ENCODE data around the gene CCDC137. TPM values are rescaled to one million over a fixed set of nuclear protein-coding genes. Genes with fewer than 3 reads are reported as not detected.

CCDC137 gene
- total RNA-seq, 4 donors from 2014 or later = 6.7 to 17.1 (median 11.2) TPM

DNA sequence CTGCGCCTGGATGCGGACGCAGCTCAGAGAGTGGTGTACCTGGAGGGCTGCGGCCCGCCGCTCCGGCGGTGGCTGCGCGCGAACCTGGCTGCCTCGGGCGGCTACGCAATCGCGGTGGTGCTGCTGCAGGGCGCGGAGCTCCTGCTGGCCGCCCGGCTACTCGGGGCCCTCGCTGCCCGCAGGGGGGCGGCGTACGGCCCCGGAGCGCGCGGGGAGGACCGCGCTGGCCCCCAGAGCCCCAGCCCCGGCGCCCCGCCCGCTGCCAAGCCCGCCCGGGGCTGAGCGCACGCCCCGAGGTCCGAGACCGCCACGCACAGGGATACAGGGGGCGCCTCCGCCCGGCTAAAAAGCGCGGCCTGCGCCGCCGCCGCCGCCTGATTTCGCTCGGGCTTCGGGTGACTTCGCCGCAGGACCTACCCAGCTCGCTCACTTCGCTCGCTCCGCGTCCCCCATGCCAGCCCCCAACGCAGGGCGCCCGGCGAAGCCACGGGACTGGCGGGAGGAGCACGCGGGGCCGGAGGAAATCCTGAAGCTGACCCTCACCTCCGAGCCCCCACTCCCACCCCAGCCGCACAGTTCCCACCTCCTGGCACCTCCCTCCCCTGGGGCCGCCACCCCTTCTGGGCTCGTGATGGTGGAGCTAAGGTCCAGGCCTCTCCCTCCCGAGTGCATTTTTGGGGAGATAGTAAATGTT is 18.4 kb upstream of the CCDC137 start:
- in situ Hi-C loops (cut with MboI; ENCODE audit: low sequenced_read_pairs in 4 of 4) = no loop called here
- intact Hi-C loops (cut with DNase I; ENCODE audit: low total_unique reads) = no loop called here
- H3K27me3 ChIP-seq = peaks cover 31 to 35% (median 32%) of the 10 kb centered on the region in 3 donors

DNA sequence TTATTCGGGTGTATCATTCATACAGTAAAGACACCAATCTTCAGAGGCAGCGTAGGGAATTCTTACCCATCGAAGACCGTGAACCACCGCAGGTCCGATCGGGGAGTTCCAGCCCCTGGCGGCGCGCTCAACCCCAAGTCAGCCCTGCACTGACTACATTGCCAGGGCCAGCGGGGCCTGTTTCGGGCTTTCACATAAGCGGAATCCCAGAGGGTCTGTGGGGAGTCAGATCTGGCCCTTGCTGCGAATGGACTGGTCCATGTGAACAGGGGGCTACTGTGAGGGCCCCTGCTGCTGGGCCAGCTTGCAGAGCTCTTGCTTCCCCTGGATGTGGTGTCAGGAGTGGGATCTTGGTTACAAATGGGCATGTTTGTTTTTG is 17.8 kb upstream of the CCDC137 start:
- DNase-seq = no peak
- no peaks in the 10 kb centered on the region for H3K36me3 ChIP-seq
- intact Hi-C loops (cut with DNase I; ENCODE audit: low total_unique reads) (no loop called here), in situ Hi-C loops (cut with MboI; ENCODE audit: low sequenced_read_pairs in 4 of 4) (no loop called here)
- no peak for ATAC-seq
- TF ChIP-seq, protein P1, sequence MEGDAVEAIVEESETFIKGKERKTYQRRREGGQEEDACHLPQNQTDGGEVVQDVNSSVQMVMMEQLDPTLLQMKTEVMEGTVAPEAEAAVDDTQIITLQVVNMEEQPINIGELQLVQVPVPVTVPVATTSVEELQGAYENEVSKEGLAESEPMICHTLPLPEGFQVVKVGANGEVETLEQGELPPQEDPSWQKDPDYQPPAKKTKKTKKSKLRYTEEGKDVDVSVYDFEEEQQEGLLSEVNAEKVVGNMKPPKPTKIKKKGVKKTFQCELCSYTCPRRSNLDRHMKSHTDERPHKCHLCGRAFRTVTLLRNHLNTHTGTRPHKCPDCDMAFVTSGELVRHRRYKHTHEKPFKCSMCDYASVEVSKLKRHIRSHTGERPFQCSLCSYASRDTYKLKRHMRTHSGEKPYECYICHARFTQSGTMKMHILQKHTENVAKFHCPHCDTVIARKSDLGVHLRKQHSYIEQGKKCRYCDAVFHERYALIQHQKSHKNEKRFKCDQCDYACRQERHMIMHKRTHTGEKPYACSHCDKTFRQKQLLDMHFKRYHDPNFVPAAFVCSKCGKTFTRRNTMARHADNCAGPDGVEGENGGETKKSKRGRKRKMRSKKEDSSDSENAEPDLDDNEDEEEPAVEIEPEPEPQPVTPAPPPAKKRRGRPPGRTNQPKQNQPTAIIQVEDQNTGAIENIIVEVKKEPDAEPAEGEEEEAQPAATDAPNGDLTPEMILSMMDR (IDR thresholded peaks at IDR 0.05 in 4 of 5, conservative IDR thresholded peaks at IDR 0.05 in 1 of 5) = no peak
- no peak for TF ChIP-seq POLR2A (IDR thresholded peaks at IDR 0.05)
- no peak overlapping the region for H3K4me3 ChIP-seq
- H3K9me3 ChIP-seq = no peaks in the 10 kb centered on the region
- no peak overlapping the region for H3K27ac ChIP-seq
- peaks cover 31 to 38% (median 36%) of the 10 kb centered on the region in 3 donors for H3K27me3 ChIP-seq
- H3K4me1 ChIP-seq = no peaks in the 10 kb centered on the region

More for the DNA sequence above, 18.4 kb upstream of the CCDC137 start:
- H3K36me3 ChIP-seq = no peaks in the 10 kb centered on the region
- ATAC-seq = no peak
- H3K9me3 ChIP-seq = no peaks in the 10 kb centered on the region
- no peaks in the 10 kb centered on the region for H3K4me1 ChIP-seq
- DNase-seq = no peak
- H3K27ac ChIP-seq = no peak overlapping the region
- TF ChIP-seq, protein P1 (IDR thresholded peaks at IDR 0.05 in 4 of 5, conservative IDR thresholded peaks at IDR 0.05 in 1 of 5) = no peak
- no peak for TF ChIP-seq POLR2A (IDR thresholded peaks at IDR 0.05)
- no peak overlapping the region for H3K4me3 ChIP-seq

GRCh38 chr17:81650951-81651350 is 15.6 kb upstream of the CCDC137 start:
- H3K4me1 ChIP-seq = no peaks in the 10 kb centered on the region
- no peak for DNase-seq
- H3K27me3 ChIP-seq = peaks cover 31 to 38% (median 38%) of the 10 kb centered on the region in 3 donors
- no peaks in the 10 kb centered on the region for H3K9me3 ChIP-seq
- TF ChIP-seq, protein P1 (IDR thresholded peaks at IDR 0.05 in 4 of 5, conservative IDR thresholded peaks at IDR 0.05 in 1 of 5) = no peak
- no peak for TF ChIP-seq POLR2A (IDR thresholded peaks at IDR 0.05)
- no peak overlapping the region for H3K27ac ChIP-seq
- no peak for ATAC-seq
- intact Hi-C loops (cut with DNase I; ENCODE audit: low total_unique reads) = no loop called here
- H3K36me3 ChIP-seq = no peaks in the 10 kb centered on the region
- H3K4me3 ChIP-seq = no peak overlapping the region
- in situ Hi-C loops (cut with MboI; ENCODE audit: low sequenced_read_pairs in 4 of 4) = no loop called here

DNA sequence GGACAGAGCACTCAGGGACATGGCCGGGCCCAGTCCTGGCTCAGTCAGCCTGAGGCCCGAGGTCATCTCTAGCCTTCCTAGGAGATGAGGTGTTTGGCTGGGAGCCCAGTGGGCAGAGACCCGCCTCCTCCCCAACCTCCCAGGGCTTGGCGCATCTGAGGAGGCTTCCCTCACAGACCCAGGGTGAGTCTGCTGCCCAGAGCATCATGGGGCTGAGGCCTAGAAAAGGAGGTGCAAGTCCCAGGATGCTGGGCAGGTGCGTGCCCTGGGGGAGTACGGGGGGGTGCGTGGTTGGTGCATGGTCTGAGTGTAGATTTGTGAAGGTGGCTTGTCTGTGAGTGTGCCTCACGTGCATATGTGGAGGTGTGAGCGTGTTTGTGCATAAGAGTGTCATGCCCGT is 14.8 kb upstream of the CCDC137 start:
- Histone ChIP-seq H3K4me1 (no peaks in the 10 kb centered on the region), H3K27me3 (peaks cover 31 to 38% (median 38%) of the 10 kb centered on the region in 3 donors), H3K9me3 (no peaks in the 10 kb centered on the region), H3K4me3 (no peak overlapping the region), H3K27ac (no peak overlapping the region), H3K36me3 (no peaks in the 10 kb centered on the region)
- DNase-seq (no peak), ATAC-seq (no peak)
- no peak for TF ChIP-seq POLR2A (IDR thresholded peaks at IDR 0.05)
- intact Hi-C loops (cut with DNase I; ENCODE audit: low total_unique reads) (no loop called here), in situ Hi-C loops (cut with MboI; ENCODE audit: low sequenced_read_pairs in 4 of 4) (no loop called here)

- H3K36me3 ChIP-seq = no peaks in the 10 kb centered on the region
- no peak overlapping the region for H3K4me3 ChIP-seq
- no peaks in the 10 kb centered on the region for H3K4me1 ChIP-seq
- ATAC-seq (no peak), DNase-seq (no peak)
- H3K27ac ChIP-seq = no peak overlapping the region
- intact Hi-C loops (cut with DNase I; ENCODE audit: low total_unique reads) (no loop called here), in situ Hi-C loops (cut with MboI; ENCODE audit: low sequenced_read_pairs in 4 of 4) (no loop called here)
- no peak for TF ChIP-seq POLR2A (IDR thresholded peaks at IDR 0.05)
- no peaks in the 10 kb centered on the region for H3K9me3 ChIP-seq
- peaks cover 23 to 37% (median 31%) of the 10 kb centered on the region in 3 donors for H3K27me3 ChIP-seq
Observed at GRCh38 chr17:81652906-81653771, 13.4 kb upstream of the CCDC137 start.
